Measurements from ENCODE around the gene LRRC9.

LRRC9 gene

GRCh38 chr14:59919570-59920377 lies at the start of gene LRRC9:
Gene LRRC9, plus strand, starts transcription at chr14:59920144.
- CTCF ChIA-PET = no interaction called here
- DNase-seq (ENCODE audit: extremely low spot score) = peak; percentile 17
- POLR2A ChIA-PET = no interaction called here
- TF ChIP-seq CTCF (IDR thresholded peaks at IDR 0.05; ENCODE audit: control extremely low read depth, extremely low read depth, low read depth, missing control alignments) = no peak

GRCh38 chr14:59870277-59871165 lies 49.4 kb upstream of the LRRC9 start, which contains the start of gene RTN1:
Gene RTN1, minus strand, starts transcription at chr14:59870776. Its CDS starts 146 bp downstream, at chr14:59870630.
- DNase-seq (ENCODE audit: extremely low spot score) = peak; percentile 34

GRCh38 chr14:59871166-59871495 lies 48.8 kb upstream of the LRRC9 start:
- no peak for TF ChIP-seq CTCF (IDR thresholded peaks at IDR 0.05; ENCODE audit: control extremely low read depth, extremely low read depth, low read depth, missing control alignments)
- ChIA-PET POLR2A (no interaction called here), CTCF (interaction anchor here (1.3 kb wide), 1 partner anchor 27 kb away, joined by 3 read pairs; no protein-coding TSS in a partner anchor)
- DNase-seq (ENCODE audit: extremely low spot score) = no peak

More at GRCh38 chr14:59870277-59871165, 49.4 kb upstream of the LRRC9 start, which contains the start of gene RTN1:
- CTCF ChIA-PET = interaction anchor here (1.3 kb wide), 1 partner anchor 26 kb away, joined by 3 read pairs; no protein-coding TSS in a partner anchor
- POLR2A ChIA-PET = no interaction called here
- TF ChIP-seq CTCF (IDR thresholded peaks at IDR 0.05; ENCODE audit: control extremely low read depth, extremely low read depth, low read depth, missing control alignments) = no peak

- DNase-seq (ENCODE audit: extremely low spot score) = no peak
- no peak for TF ChIP-seq CTCF (IDR thresholded peaks at IDR 0.05; ENCODE audit: control extremely low read depth, extremely low read depth, low read depth, missing control alignments)
- ChIA-PET CTCF (interaction anchor here (1.9 kb wide), 1 partner anchor 14 kb away, joined by 10 read pairs; no protein-coding TSS in a partner anchor), POLR2A (no interaction called here)
These were observed 37.0 kb upstream of the LRRC9 start for GRCh38 chr14:59882957-59883356.

GRCh38 chr14:59890676-59891075 lies 29.3 kb upstream of the LRRC9 start:
- CTCF ChIA-PET = interaction anchor here (1.2 kb wide), 1 partner anchor 74 kb away, joined by 3 read pairs; no protein-coding TSS in a partner anchor
- POLR2A ChIA-PET = no interaction called here
- no peak for DNase-seq (ENCODE audit: extremely low spot score)

More at GRCh38 chr14:59890676-59891075, 29.3 kb upstream of the LRRC9 start:
- TF ChIP-seq CTCF (IDR thresholded peaks at IDR 0.05; ENCODE audit: control extremely low read depth, extremely low read depth, low read depth, missing control alignments) = no peak

Data from GM10248 (cell line).